NB4 (cell line): ENCODE data around the gene CDKAL1.
"Not testable (repeated sequence)": the region's sequence is repeated elsewhere in the genome, so short reads cannot be mapped to it uniquely, and the experiment has no call there.

ENCODE experiments used
- DNase-seq: peaks from one replicate; pipeline ENCODE4 v3.0.0; 2010; ENCODE audit warnings: low read depth
- H3K4me3 ChIP-seq: one replicate; pipeline ENCODE4 v1.5.1; 2011; ENCODE audit warnings: mild to moderate bottlenecking, low read depth, low read length, moderate library complexity
- CTCF ChIP-seq: IDR thresholded peaks from one replicate; pipeline ENCODE4 v1.5.1; 2012; ENCODE audit warnings: low read depth, low read length
- MAX ChIP-seq: IDR thresholded peaks from 2 replicates; pipeline ENCODE4 v1.6.1; 2011; ENCODE audit warnings: low read depth, low read length
- MYC ChIP-seq: IDR thresholded peaks from 2 replicates; pipeline ENCODE4 v1.6.1; 2011; ENCODE audit warnings: low read depth, low read length
- POLR2A ChIP-seq: IDR thresholded peaks from 2 replicates; pipeline ENCODE4 v1.6.1; 2011; ENCODE audit warnings: mild to moderate bottlenecking; ENCODE audit not compliant: insufficient read length; ENCODE audit errors: extremely low read depth

The CDKAL1 gene

GRCh38 chr6:20577173-20577688 lies 43.0 kb downstream of the CDKAL1 start:
- no peak overlapping the region for H3K4me3 ChIP-seq
- no peak for TF ChIP-seq MYC
- TF ChIP-seq MAX = no peak
- no peak for TF ChIP-seq POLR2A
- TF ChIP-seq CTCF = no peak
- no peak for DNase-seq

- H3K4me3 ChIP-seq = no peak overlapping the region
- DNase-seq = no peak
- no peak for TF ChIP-seq MAX
- TF ChIP-seq MYC = no peak
- no peak for TF ChIP-seq CTCF
- TF ChIP-seq POLR2A = no peak
Observed at GRCh38 chr6:20581070-20581469, 46.8 kb downstream of the CDKAL1 start.

- no peak overlapping the region for H3K4me3 ChIP-seq
- no peak for TF ChIP-seq MYC
- DNase-seq = no peak
Observed at GRCh38 chr6:20582586-20583443, 48.6 kb downstream of the CDKAL1 start.

- TF ChIP-seq CTCF = no peak
- TF ChIP-seq MAX = no peak
- no peak for TF ChIP-seq POLR2A
- DNase-seq = no peak
- no peak overlapping the region for H3K4me3 ChIP-seq
Observed at GRCh38 chr6:20583444-20583800, 49.2 kb downstream of the CDKAL1 start.

- no peak for DNase-seq
- TF ChIP-seq POLR2A = no peak
- TF ChIP-seq MYC = no peak
- H3K4me3 ChIP-seq = no peak overlapping the region
Observed at GRCh38 chr6:20584100-20584731, 50.0 kb downstream of the CDKAL1 start.

- peak; percentile 30; the same call in 1 of the 2 replicates for TF ChIP-seq MYC
- TF ChIP-seq MAX = peak; percentile 91
- TF ChIP-seq POLR2A = no peak
- no peak overlapping the region for H3K4me3 ChIP-seq
- peak; percentile 27 for DNase-seq
Observed at GRCh38 chr6:20589266-20589665, 55.0 kb downstream of the CDKAL1 start.

GRCh38 chr6:20590476-20590875 lies 56.2 kb downstream of the CDKAL1 start:
- not testable (repeated sequence) for H3K4me3 ChIP-seq, DNase-seq

GRCh38 chr6:20594299-20594853 lies 60.1 kb downstream of the CDKAL1 start:
- H3K4me3 ChIP-seq, DNase-seq: not testable (repeated sequence)
